ENCODE data around the gene TMEM196.

- TF ChIP-seq CTCF (IDR thresholded peaks at IDR 0.05) (peak; percentile 51 to 68 (median 60)), POLR2A (IDR thresholded peaks at IDR 0.05) (no peak)
These were observed 25.6 kb downstream of the TMEM196 start for GRCh38 chr7:19747740-19748339.

All from right lobe of liver (tissue), 4 donors.